Measurements from ENCODE around the gene RAB30.

RAB30 gene

GRCh38 chr11:83071567-83072349 is at the start of gene RAB30:
TSS of gene RAB30 (minus strand) at chr11:83071897. CDS start at chr11:82997316, 74,581 bp downstream.
- peak; percentile 96 for DNase-seq

GRCh38 chr11:83120327-83120726 is 48.6 kb upstream of the RAB30 start:
- no peak for DNase-seq

GRCh38 chr11:83119216-83119615 is 47.5 kb upstream of the RAB30 start:
- DNase-seq = no peak

- no peak for DNase-seq
Measured at GRCh38 chr11:83118814-83119213, 47.1 kb upstream of the RAB30 start.

GRCh38 chr11:83116015-83116641 is 44.4 kb upstream of the RAB30 start:
- no peak for DNase-seq

GRCh38 chr11:83115551-83115950 is 43.9 kb upstream of the RAB30 start:
- no peak for DNase-seq

GRCh38 chr11:83115026-83115425 is 43.3 kb upstream of the RAB30 start:
- DNase-seq = no peak

GRCh38 chr11:83112886-83113285 is 41.2 kb upstream of the RAB30 start:
- DNase-seq = no peak

- DNase-seq = no peak
Measured at GRCh38 chr11:83105168-83105567, 33.5 kb upstream of the RAB30 start.

- DNase-seq = no peak
Measured at GRCh38 chr11:83102834-83103233, 31.1 kb upstream of the RAB30 start.

GRCh38 chr11:83097429-83098075 is 25.9 kb upstream of the RAB30 start:
- no peak for DNase-seq

GRCh38 chr11:83093634-83094033 is 21.9 kb upstream of the RAB30 start:
- no peak for DNase-seq

GRCh38 chr11:83092488-83093384 is 21.0 kb upstream of the RAB30 start:
- peak; percentile 54 for DNase-seq

GRCh38 chr11:83088965-83089364 is 17.3 kb upstream of the RAB30 start:
- no peak for DNase-seq

GRCh38 chr11:83087035-83087434 is 15.3 kb upstream of the RAB30 start:
- DNase-seq = no peak

- DNase-seq = no peak
Measured at GRCh38 chr11:83079820-83080219, 8.1 kb upstream of the RAB30 start.

GRCh38 chr11:83078269-83078668 is 6.6 kb upstream of the RAB30 start:
- DNase-seq = no peak

- DNase-seq = no peak
Measured at GRCh38 chr11:83073884-83074283, 2.2 kb upstream of the RAB30 start.

- DNase-seq = no peak
Measured at GRCh38 chr11:83073258-83073657, 1.6 kb upstream of the RAB30 start.

- DNase-seq = no peak
Measured at GRCh38 chr11:83072350-83073242, 899 bp upstream of the RAB30 start.

GRCh38 chr11:83070731-83071566 is 748 bp downstream of the RAB30 start:
- DNase-seq = peak; percentile 30

Data from NCI-H524 treated with DMSO at 0.1 percent for 48 hours (cell line).